HG02885 (cell line): ENCODE measurements around the gene SERINC5.

ENCODE experiments used
- ATAC-seq: cut with Tn5 transposase; IDR thresholded peaks from one replicate; pipeline ENCODE4 v1.9.1; 2021; ENCODE audit warnings: mild to moderate bottlenecking; ENCODE audit not compliant: unreplicated experiment, poor library complexity

SERINC5 gene

DNA sequence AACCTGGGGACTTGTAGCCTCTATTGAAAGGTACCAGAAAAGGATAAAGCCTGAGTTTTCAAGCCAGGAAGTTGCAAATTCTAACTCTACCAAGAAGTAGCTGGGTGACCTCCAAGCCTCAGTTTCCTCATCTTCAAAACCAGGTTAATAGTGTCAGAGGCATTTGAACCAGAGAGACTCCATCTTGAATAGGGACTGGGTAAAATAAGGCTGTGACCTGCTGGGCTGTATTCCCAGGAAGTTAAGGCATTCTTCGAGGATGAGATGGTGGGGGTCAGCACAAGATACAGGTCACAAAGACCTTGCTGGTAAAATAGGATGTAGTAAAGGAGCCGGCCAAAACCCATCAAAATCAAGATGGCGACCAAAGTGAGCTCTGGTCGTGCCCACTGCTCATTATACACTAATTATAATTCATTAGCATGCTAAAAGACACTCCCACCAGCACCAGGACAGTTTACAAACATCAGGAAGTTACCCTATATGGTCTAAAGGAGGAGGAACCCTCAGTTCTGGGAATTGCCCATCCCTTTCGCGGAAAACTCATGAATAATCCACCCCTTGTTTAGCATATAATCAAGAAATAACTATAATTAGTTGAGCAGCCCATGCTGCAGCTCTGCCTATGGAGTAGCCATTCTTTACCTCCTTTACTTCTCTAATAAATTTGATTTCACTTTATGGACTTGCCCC is 3.8 kb upstream of the SERINC5 start:
- no peak for ATAC-seq

DNA sequence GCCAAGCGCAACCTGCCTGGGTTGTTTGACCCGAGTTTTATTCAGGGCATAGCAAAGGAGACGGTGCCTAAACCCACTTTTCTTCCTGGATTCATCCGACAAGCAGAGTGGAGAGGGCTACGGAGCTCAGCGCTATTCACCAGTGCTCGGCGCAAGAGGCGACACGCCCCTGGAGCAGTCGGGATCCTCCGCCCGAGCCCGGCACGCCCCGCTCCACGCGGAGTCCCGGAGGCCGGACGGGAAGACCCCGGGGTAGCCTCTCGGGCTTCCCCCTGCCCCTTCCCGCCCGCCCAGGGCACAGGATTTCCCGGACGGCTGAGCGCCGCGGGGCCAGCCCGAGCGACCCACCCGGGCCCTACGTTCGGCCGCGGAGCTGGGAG is 427 bp downstream of the SERINC5 start:
- peak; percentile 44 for ATAC-seq

DNA sequence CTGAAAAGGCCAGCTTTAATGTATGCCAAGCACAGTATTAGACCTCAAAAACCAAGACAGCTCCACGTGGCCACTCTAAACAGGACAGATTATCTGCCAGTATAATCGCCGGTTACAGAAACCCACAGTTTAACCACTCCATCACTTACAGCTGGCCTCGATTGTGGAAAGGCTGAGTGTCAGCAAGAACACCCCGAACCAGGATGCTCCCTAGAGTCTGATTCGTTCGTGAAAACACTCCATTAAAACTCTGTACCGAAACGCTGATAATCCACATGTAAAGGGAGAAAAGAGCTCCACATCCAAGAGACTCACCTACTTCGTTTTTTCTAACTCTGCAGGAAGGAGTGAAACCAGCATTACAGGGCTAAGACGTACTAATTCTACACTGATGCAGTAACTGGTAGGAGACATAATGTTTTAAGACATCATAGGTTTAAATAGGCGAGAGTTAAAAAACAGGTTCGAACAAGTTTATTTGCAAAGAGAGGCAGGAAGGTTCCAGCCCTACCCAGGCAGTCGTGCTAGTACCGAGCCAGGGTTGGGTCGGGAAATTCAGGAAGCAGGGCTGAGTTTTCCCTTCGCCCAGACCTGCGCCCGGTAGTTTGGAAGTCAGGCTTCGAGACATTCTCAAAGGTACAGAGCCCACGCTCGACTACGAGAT is 949 bp downstream of the SERINC5 start:
- ATAC-seq = peak; percentile 2

DNA sequence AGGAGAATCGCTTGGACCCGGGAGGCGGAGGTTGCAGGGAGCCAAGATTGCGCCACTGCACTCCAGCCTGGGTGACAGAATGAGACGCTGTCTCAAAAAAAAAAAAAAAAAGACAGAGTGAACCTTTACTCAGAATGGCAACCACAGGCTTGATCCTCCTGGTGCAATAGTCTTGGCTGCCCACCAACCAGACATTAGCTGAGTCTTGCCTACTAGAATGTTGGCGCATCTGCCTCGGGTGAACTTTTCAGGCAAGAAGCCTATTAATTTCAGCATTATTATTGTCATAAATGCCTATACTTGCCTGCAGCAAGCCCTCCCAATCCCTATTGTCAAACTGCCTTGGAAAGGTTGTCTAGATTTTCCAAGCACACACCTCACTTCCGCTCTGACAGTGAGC is 4.2 kb downstream of the SERINC5 start:
- ATAC-seq = no peak

DNA sequence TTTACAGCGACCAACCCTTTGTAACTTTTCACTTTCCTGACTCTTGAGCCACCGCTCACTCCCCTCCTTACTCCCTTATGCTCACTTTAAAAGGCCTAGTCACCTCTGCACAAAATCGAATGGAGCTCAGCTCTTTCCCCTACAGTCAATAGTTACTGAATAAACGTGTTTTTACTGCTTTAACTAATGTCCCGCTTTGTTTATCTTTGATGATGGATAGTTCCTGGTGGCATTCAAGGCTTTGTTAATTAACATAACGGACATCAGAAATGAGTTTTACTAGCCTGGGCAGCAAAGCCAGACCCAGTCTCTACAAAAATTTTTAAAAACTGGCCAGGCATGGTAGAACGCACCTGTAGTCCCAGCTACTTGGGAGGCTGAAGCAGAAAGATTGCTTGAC is 5.0 kb downstream of the SERINC5 start:
- no peak for ATAC-seq

DNA sequence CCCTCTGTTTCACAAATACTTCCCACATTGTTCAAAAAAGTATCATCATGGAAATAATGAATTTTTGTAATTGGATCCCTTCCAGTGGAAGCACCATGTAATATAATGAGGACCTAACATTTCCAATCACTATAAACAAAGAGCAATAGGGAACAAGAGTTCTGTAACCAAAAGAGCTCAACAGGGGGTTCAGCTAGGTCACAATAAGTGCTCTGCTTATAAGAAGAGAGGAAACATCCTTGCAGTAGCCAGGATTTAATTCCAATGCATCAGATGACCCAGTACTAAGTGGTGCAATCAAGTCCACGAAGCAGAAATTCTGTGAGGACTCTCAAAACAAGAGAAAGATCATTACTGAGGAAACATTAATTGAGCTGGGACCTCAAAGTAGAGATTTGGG is 5.9 kb downstream of the SERINC5 start:
- no peak for ATAC-seq

DNA sequence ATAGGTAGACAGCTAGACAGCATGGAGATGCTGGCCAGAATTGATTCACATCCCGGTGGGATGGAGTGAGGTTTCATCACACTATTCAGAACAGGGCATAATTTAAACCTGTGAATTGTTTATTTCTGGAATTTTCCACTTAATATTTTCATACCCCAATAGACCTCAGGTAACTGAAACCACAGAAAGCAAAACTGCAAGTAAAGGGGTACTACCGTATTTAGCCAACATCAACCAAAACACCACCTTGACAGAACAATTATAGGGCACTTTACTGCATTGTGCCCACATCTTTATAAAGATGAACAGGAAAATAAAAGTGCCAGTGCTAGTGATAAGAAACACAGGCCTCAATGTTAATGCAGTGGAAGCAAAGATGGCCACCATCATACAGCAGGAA is 7.5 kb downstream of the SERINC5 start:
- no peak for ATAC-seq

DNA sequence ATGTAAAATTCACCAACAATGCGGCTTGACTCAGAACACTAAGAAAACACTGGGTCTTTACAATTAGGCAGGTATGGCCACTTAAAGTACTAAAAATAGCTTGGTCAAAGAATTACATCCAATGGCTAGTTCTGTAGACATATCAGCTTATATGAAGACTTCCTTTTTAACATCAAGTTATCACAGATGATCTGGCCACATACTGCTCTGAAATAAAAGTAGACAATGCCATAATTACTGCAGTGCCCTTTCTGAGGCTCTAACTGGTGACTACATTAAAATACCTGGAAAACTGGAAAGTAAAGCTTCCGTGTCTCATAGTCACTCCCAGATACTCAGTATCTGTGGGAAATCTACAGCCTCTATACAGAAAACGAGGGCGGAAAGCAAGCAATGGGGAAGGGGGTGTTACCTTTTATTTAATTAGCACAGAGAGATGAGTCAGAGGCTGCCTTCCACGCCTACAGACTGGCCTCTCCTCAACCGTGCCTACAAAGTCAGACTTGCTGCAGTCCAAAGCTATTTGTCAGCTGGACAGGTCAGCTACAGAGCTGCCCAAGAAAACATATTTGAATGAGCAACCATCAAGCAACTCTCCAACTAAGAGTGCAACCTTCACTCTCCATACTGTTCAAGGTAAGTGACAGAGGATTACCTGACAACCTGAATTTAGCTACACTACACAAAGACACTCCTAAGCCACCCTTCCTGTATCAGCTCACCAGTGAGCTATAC is 8.7 kb downstream of the SERINC5 start:
- peak; percentile 91 for ATAC-seq

DNA sequence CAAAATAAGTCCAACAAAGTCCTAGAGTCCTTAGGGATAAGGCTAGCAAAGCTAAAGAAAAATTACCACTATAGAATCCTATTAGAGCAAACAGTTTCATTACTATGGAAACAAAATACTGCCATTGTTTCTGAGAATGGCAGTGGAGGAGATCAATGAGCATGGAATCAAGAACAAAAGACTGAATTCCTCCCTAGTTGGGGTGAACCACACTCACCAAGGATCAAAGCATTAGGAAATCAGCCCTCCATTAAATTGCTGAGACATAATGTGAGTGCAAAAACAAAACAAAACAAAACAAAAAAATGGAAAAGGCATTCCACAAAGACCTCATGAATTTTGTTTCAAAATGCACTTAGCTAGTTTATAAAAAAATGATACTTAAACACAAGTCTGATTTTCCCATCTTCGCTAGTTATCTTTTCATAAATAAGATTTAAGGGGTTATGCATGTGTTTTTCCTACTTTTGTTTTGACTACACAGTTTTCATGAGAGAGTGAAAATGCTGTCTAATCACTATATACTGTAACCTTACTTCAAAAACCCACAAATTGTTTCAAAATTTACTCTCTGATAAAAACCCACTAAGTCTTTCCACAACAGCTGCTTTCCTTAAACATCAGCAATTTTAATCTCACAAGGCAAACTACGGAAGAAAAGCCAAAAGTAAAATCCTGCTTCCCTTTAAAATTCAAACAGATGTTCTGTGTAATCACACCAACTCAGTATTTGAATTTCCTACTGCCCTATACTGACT is 9.7 kb downstream of the SERINC5 start:
- no peak for ATAC-seq

DNA sequence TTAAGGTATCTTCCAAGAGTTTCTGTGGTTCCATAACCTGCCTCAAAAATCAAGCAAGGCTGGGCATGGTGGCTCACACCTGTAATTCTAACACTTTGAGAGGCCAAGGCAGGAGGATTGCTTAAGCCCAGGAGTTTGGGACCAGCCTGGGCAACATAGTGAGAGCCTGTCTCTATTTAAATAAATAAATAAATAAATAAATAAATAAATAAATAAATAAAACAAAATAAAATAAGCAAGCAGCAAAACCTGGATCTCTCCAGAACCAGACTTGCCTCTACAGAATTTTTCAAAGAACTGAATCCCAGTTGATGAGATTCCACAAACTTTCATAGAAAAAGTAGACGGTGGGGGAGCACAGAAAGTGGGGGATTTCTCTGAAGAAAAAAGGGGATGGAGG is 12.3 kb downstream of the SERINC5 start:
- ATAC-seq = no peak

DNA sequence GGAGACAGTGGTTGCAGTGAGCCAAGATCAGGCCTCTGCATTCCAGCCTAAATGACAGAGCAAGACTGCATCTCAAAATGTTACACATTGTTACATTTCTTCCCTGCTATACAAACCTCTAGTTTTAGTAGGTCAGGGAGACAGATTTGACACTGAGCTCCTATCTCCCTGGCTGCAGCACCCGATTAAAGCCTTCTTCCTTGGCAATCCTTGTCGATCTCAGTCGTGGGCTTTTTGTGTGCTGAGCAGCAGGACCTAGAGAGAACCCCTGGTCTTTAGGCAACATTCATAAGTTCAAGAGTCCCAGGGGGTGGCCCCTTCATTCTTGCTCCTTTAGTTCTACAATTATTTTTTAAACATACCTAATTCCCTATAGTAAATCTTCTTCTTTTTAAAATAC is 13.0 kb downstream of the SERINC5 start:
- no peak for ATAC-seq

DNA sequence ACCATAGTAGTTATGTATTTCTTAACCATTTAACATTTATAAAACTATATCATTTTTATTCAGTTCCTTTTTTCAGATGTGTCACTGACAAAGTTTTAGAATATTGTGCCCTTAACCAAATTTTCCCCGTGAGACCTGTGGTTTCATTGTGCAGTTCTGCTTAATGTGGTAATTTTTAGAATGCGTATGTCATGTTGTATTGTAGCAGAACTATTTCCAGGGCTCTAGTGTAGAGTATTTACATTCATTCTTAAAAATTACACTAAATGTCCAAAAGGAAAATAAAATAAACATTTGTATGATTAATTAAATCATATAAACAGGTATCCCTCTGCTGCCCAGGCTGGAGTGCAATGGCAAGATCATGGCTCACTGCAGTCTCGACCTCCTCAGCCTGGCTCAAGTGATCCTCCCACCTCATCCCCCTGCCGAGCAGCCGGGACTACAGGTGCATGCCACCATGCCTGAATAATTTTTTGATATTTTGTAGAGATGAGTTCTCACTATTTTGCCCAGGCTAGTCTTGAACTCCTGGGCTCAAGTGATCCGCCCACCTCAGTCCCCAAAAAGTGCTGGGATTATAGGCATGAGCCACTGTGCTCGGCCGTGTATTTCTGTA is 15.4 kb downstream of the SERINC5 start:
- no peak for ATAC-seq

DNA sequence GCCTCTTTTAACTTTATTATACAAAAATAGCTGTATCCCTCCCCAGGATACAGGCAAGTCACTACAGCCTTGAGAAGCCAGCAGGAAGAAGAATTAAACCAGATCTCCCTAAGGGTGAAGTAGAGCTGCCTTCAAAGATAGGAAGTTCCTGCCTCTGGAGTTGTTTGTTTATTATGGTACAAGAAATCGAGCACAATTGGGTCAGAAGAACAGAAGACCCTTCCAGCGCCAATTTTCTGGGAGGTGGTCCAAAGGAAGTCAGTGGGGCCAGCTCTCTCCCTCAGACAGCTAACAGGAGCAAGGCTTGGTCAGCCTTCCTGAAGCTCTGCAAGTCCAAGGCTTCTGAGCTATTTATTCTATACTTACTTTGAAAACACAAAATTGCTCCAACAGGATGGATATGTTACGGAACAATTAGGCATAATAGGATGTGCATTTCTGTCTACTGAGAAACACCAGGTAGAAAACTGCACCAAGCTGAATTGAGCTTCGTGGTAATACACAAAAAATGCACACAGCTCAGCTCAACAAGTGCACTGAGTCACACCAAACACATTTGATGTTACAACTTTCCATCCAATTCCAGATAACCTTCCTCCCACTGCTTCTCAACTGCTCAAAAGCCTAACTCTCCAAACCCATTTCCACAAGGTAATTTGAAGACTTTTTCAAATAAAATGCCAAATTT is 16.0 kb downstream of the SERINC5 start:
- ATAC-seq = no peak

DNA sequence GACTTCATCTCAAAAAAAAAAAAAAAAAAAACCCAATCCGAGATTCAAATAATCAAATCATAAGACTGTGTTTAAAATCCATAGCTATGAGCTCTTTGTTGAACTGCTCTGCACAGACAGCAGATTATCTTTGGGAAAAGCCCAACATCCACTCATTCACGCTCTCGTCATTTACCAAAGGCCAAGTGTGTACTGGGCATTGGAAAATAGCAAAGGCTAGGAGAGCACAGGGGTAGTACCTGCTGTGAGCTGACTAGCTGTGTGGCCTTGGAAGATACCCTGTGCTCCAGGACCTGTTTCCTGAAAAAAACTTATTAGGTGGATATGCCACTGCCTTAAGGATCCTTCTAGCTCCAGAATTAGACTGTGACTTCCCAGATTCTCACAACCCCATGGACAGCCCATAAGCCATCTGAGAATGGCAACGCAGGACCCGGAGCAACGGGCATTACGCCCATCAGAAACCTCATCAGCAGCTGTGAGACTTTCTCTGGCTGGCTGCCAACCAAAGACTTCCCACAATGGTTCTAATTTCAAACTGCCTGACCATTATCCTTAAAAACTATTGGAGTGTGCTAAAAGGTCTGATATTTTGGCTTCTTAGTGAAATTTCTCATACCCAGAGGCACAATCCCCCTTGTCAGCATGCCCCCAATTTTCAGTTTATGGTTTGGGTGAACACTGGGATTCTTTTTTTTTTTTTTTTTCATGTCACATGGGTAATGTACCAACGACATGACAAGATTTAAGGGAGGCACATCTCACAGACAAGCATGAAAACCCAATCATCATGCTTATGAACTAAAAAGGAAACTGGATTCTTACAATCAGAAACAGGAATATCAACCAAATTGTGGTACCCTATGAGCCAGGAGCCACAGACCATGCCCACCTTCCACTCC is 16.8 kb downstream of the SERINC5 start:
- no peak for ATAC-seq

DNA sequence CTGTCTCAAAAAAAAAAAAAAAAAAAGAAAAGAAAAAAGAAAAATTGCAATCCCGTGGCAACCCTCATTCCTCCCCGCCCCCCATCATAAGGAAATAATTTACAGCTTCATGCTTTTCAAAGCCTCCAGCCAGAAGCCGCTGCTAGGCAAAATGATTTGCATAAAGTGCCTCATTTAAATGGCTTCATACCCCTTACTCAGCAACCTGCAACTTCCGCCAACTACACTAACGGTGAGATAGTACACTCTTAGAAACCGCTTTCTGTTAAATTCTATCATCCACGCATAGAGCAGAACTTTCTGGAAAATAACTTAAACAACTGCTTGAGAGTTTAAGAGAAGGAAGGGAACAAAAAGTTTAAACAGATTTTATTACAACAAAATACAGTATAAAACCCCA is 17.8 kb downstream of the SERINC5 start:
- no peak for ATAC-seq

DNA sequence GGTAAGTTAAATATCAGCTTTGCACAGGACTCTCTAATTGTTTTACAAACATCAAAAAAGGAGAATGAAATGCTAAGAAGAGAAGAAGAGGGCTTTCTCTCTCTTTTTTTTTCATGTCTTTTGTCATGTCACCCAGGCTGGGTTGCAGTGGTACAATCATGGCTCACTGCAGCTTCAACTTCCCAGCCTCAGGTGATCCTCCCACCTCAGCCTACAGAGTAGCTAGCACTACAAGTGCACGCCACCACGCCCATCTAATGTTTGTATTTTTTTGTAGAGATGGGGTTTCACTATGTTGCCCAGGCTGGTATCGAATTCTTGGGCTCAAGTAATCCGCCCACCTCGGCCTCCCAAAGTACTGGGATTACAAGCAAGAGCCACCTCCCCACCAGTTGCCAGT is 18.6 kb downstream of the SERINC5 start:
- no peak for ATAC-seq

DNA sequence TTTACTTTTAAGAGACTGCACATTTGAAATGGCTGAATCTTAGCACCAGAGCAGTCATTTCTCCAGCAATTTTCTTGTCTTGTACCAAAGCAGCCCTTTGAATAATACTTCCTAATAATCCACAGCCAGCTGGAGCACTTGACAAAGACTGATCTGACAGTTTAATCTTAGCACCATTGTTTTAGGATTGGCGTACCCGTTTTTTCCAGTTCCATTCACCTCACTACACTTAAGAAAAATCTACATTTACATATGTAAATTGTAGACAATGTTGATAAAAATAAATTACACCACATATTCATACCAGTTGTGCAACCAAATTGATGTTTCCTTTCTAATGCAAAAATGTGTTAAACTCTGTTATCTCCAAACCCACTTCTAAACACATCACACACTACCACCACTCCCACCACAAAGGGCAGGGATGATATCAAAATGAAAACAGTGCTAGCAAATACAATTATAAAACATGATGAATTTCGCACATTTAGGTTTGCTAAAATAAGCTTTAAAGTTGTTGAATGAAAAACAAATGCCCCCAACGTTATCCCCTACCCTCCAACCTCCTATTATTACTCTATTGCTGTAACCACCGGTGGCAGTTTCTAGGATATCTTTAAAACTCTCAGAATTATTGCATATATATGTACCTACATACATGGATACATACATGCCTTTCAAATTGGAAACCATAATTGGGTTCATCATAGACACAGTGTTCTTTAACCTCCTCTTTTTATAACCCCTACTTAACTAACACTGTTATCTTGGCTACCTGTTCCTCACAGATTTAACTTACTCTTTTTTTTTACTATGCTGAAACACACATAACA is 21.5 kb downstream of the SERINC5 start:
- ATAC-seq = no peak

DNA sequence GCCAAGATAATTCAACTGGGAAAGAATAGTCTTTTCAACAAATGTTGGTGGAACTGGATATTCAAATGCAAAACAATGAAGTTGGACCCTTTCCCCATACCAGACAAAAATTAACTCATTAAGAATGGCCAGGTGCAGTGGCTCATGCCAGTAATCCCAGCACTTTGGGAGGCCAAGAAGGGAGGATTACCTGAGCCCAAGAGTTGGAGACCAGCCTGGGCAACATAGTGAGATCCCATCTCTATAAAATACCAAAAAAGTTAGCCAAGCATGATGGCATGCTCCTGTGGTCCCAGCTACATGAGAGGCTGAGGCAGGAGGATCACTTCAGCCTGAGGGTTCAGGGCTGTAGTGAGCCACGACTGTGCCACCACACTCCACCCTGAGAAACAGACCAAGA is 24.2 kb downstream of the SERINC5 start:
- no peak for ATAC-seq
